ENCODE measurements around the gene CCM2.

The CCM2 gene

DNA sequence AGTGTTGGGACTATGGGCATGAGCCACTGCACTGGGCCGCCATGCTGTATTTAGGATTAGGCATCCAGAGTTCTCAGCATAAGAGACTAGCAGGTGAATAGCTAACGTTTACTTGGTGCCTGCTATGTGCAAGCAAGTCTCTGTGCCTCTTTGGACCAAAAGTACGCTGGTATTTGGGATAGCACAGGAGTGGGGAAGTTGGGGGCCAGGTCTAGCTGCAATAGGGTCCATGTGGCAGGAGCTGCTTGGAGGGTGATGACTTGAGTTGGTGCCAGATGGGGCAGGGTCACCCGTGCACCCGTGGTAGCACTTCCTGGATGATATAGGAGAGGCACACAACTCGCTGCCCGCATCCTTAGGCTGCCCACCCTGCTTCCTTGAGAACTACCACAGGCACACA is 66.4 kb downstream of the CCM2 start:
- Histone ChIP-seq H3K9me3 (ENCODE audit: insufficient read depth, low read depth, low read length) (no peaks in the 10 kb centered on the region), H3K36me3 (ENCODE audit: insufficient read depth, low read depth, low read length) (peaks cover 28% of the 10 kb centered on the region), H3K27me3 (ENCODE audit: insufficient read depth, low read length) (no peaks in the 10 kb centered on the region), H3K27ac (ENCODE audit: low read length) (no peak overlapping the region), H3K4me3 (ENCODE audit: low read length) (no peak overlapping the region), H3K4me1 (ENCODE audit: insufficient read depth, low read length) (no peaks in the 10 kb centered on the region), H3K9ac (ENCODE audit: low read depth, low read length) (no peak overlapping the region)

DNA sequence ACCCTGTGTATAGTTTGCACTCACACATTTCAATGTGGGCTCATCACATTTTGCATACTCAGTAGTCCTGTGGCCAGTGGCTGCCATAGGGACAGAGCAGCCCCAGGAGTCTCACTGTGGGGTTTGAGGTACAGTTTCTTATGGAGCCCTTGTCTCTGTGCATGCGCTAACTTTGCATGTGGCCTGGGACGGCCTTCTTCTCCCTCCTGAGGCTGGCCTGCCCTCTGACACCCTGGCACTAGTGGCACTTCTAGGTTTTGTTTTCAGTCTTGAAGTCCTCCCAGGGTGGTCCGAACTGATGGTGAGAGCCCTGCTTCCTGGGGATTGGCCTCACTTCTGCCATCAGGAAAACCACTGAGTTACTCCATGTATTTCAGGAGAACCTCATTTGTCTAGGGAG is 67.6 kb downstream of the CCM2 start:
- Histone ChIP-seq H3K36me3 (ENCODE audit: insufficient read depth, low read depth, low read length) (peaks cover 31% of the 10 kb centered on the region), H3K4me1 (ENCODE audit: insufficient read depth, low read length) (no peaks in the 10 kb centered on the region), H3K27ac (ENCODE audit: low read length) (no peak overlapping the region)

DNA sequence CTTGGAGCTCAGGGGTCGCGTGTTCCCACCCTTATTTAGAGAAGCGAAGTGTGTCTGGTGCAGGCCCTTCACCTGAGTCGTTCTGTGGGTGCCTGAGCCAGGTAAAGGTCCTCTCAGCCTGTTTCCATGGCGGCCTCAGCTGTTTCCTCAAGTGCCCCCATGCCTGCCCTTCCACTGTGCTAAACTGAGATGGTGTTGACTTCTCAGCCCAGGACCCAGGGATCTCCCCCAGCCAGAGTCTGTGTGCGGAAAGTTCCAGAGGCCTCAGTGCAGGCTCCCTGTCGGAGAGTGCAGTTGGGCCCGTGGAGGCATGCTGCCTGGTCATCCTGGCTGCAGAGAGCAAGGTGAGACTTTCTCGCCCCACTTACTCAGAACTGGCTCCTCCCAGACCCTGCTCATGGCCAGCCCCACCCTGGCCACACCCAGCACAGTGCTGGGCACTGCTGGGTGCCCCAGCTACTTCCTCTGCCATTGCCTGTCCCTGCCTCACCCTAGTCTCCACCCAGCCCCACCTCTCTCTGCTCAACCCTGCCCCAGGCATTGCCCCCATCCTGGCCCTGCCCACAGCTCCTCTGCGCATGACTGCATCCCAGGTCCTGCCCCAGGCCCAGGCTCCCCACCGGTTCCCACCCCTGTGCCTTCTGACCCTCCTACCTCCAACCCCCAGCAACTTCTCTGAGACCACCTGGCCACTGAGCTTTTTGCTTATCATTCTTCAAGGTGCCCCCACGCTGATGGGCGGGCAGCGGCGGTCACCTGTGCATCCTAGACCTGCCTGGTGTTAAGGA is 68.4 kb downstream of the CCM2 start:
- Histone ChIP-seq H3K4me3 (ENCODE audit: low read length) (no peak overlapping the region), H3K27ac (ENCODE audit: low read length) (no peak overlapping the region), H3K27me3 (ENCODE audit: insufficient read depth, low read length) (no peaks in the 10 kb centered on the region), H3K4me1 (ENCODE audit: insufficient read depth, low read length) (no peaks in the 10 kb centered on the region), H3K9ac (ENCODE audit: low read depth, low read length) (no peak overlapping the region), H3K9me3 (ENCODE audit: insufficient read depth, low read depth, low read length) (no peaks in the 10 kb centered on the region), H3K36me3 (ENCODE audit: insufficient read depth, low read depth, low read length) (peaks cover 39% of the 10 kb centered on the region)

More for the DNA sequence above, 67.6 kb downstream of the CCM2 start:
- Histone ChIP-seq H3K27me3 (ENCODE audit: insufficient read depth, low read length) (no peaks in the 10 kb centered on the region), H3K4me3 (ENCODE audit: low read length) (no peak overlapping the region), H3K9me3 (ENCODE audit: insufficient read depth, low read depth, low read length) (no peaks in the 10 kb centered on the region), H3K9ac (ENCODE audit: low read depth, low read length) (no peak overlapping the region)

DNA sequence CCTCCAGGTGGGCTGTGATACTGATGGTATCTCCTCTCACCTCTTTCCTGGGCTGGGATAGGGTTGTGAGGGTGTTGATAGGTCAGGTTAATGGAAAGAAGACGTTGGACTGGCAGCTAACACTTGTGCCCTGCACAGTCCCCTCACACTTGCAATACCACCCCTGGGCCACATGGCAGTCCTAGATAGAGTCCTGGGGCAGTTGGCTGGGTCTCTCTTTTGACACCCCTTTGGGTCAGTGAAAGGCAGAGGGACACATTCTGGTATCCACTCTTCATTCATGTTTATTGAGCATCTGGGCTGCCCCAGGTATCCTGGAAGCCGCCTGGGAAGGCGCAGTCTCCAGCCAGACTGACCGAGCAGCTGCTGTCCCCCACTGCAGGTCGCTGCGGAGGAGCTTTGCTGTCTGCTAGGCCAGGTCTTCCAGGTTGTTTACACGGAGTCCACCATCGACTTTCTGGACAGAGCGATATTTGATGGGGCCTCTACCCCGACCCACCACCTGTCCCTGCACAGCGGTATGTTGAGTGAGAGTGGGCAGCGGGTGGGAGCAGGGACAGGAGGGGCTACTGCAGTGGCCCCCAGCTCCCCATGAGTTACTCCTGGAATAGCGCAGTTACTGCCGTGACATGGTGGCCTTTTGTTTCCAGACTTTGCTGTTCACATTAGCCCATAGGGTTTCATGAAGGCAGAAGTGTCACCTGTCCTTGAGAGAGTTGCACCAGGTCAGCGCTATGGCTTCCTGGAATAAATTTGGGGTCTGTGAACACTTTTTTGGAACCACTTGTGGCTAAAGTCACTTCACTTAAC is 69.6 kb downstream of the CCM2 start:
- no peaks in the 10 kb centered on the region for H3K9me3 ChIP-seq (ENCODE audit: insufficient read depth, low read depth, low read length)

DNA sequence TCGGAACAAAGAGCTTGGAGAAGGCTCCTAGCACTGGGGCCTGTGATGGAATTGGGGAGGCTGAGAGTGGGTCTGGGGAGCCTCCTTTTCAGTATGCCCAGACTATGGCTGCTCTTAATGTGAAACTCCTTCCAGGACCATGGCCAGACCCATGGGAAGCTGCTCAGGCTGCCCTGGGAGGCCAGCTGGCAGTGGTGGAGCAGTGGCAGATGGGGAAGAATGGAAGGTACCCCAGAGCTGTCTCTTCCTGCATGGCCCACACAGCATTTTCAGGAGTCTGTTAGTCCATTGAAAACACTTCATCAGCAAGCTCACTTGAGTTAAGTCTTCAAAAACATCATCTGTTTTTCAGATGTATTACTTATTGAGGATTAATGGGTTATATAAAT is 70.2 kb downstream of the CCM2 start:
- no peak overlapping the region for H3K27ac ChIP-seq (ENCODE audit: low read length)
- H3K36me3 ChIP-seq (ENCODE audit: insufficient read depth, low read depth, low read length), result peaks cover 41% of the 10 kb centered on the region

More for the DNA sequence above, 69.6 kb downstream of the CCM2 start:
- Histone ChIP-seq H3K36me3 (ENCODE audit: insufficient read depth, low read depth, low read length) (peaks cover 40% of the 10 kb centered on the region), H3K27me3 (ENCODE audit: insufficient read depth, low read length) (no peaks in the 10 kb centered on the region), H3K4me3 (ENCODE audit: low read length) (no peak overlapping the region), H3K27ac (ENCODE audit: low read length) (no peak overlapping the region), H3K4me1 (ENCODE audit: insufficient read depth, low read length) (no peaks in the 10 kb centered on the region), H3K9ac (ENCODE audit: low read depth, low read length) (no peak overlapping the region)

DNA sequence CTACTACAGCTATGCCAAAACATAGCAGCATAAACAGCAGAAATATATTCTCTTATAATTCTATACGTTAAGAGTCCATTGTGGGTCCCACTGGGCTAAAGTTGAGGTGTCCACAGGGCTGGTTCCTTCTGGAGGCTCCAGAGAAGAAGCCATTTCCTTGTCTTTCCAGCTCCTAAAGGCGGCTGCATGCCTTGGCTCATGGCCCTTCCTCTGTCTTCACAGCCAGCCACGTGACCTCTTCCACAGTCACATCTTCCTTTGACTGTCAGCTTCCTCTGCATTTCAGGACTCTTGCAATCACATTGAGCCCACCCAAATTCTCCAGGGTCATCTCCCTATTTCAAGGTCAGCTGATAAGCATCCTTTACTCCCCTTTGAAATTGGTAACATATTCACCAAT is 71.5 kb downstream of the CCM2 start:
- no peaks in the 10 kb centered on the region for H3K9me3 ChIP-seq (ENCODE audit: insufficient read depth, low read depth, low read length)
- no peaks in the 10 kb centered on the region for H3K27me3 ChIP-seq (ENCODE audit: insufficient read depth, low read length)
- H3K27ac ChIP-seq (ENCODE audit: low read length), result no peak overlapping the region
- no peak overlapping the region for H3K4me3 ChIP-seq (ENCODE audit: low read length)
- H3K9ac ChIP-seq (ENCODE audit: low read depth, low read length), result no peak overlapping the region
- H3K36me3 ChIP-seq (ENCODE audit: insufficient read depth, low read depth, low read length), result peaks cover 47% of the 10 kb centered on the region
- H3K4me1 ChIP-seq (ENCODE audit: insufficient read depth, low read length), result no peaks in the 10 kb centered on the region

More for the DNA sequence above, 70.2 kb downstream of the CCM2 start:
- Histone ChIP-seq H3K27me3 (ENCODE audit: insufficient read depth, low read length) (no peaks in the 10 kb centered on the region), H3K9ac (ENCODE audit: low read depth, low read length) (no peak overlapping the region), H3K9me3 (ENCODE audit: insufficient read depth, low read depth, low read length) (no peaks in the 10 kb centered on the region), H3K4me3 (ENCODE audit: low read length) (no peak overlapping the region), H3K4me1 (ENCODE audit: insufficient read depth, low read length) (no peaks in the 10 kb centered on the region)

DNA sequence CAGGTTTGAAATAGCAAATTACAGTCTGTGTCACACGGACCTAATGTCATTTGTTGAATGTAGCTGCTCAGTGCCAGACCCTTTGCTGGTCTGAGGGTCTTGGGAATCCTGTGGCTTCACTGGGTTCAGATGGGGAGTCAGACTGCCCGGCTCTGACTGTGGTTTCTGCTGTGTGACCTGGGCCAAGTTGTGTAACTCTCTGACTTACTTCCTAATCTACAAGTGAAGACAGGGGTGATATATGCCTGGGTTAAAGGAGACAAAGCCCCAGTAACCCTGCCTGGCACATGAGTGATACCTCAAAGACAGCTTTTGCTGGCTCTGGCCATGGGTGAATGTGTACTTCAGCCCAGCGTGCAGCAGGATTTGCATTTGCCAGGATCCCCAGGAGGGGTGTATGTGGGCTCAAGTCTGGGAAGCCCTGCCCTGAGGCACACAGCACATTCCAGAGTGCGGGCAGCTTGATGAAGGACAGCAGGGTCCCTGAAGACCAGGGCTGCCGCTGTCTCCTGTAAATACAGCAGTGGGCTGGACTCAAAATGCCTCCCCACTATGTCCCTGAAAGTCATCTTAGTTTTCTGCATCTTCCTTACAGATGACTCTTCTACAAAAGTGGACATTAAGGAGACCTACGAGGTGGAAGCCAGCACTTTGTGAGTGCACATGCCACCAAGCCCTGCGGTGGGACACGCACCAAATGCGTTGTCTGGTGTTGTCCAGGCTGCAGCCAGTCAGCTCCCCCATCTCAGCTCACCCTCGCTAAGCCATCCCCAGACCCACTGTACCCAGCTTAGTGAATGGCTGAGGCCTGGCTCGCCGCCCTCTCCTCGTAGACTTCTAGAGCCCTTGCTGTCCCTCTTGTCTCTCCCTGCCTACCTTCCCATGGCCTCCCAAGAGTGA is 72.4 kb downstream of the CCM2 start:
- Histone ChIP-seq H3K27ac (ENCODE audit: low read length) (no peak overlapping the region), H3K4me1 (ENCODE audit: insufficient read depth, low read length) (no peaks in the 10 kb centered on the region), H3K4me3 (ENCODE audit: low read length) (no peak overlapping the region; the same call in 1 of the 2 replicates), H3K27me3 (ENCODE audit: insufficient read depth, low read length) (no peaks in the 10 kb centered on the region), H3K36me3 (ENCODE audit: insufficient read depth, low read depth, low read length) (peaks cover 50% of the 10 kb centered on the region), H3K9ac (ENCODE audit: low read depth, low read length) (no peak overlapping the region), H3K9me3 (ENCODE audit: insufficient read depth, low read depth, low read length) (no peaks in the 10 kb centered on the region)

DNA sequence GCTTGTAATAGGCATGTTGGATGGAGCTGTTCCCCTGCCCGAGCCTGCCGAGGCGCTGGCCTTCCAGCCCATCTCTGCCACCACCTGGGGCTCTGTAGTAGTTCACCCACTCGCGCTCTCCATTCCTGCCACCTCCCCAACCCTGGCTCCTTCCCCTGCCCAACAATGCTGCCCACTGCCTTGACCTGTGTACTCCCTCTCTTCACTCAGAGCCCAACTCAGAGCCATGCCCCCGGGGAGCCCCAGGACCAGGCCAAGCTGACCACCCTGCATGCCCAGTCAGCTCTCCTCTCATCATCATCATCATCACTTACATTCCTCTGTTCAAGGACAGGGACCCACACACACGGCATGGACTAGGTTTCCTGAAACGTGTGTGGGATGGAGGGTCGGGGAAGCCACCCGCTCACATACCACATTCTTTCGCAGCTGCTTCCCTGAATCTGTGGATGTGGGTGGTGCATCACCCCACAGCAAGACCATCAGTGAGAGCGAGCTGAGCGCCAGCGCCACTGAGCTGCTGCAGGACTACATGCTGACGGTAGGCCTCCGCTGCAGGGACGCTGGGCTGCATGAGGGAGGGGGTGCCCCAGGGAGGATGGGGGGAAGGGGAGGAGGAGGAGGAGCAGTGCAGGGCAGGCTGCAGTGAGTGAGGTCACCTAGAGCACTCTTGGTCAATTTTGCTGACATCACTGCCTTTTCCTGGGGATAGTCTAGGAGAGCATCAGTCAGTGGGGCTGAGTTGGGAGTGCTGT is 73.2 kb downstream of the CCM2 start:
- no peaks in the 10 kb centered on the region for H3K4me1 ChIP-seq (ENCODE audit: insufficient read depth, low read length)
- H3K4me3 ChIP-seq (ENCODE audit: low read length), result no peak overlapping the region
- no peak overlapping the region for H3K9ac ChIP-seq (ENCODE audit: low read depth, low read length)
- H3K9me3 ChIP-seq (ENCODE audit: insufficient read depth, low read depth, low read length), result no peaks in the 10 kb centered on the region
- no peak overlapping the region for H3K27ac ChIP-seq (ENCODE audit: low read length)
- no peaks in the 10 kb centered on the region for H3K27me3 ChIP-seq (ENCODE audit: insufficient read depth, low read length)
- peaks cover 50% of the 10 kb centered on the region; the same call in 1 of the 2 replicates for H3K36me3 ChIP-seq (ENCODE audit: insufficient read depth, low read depth, low read length)

DNA sequence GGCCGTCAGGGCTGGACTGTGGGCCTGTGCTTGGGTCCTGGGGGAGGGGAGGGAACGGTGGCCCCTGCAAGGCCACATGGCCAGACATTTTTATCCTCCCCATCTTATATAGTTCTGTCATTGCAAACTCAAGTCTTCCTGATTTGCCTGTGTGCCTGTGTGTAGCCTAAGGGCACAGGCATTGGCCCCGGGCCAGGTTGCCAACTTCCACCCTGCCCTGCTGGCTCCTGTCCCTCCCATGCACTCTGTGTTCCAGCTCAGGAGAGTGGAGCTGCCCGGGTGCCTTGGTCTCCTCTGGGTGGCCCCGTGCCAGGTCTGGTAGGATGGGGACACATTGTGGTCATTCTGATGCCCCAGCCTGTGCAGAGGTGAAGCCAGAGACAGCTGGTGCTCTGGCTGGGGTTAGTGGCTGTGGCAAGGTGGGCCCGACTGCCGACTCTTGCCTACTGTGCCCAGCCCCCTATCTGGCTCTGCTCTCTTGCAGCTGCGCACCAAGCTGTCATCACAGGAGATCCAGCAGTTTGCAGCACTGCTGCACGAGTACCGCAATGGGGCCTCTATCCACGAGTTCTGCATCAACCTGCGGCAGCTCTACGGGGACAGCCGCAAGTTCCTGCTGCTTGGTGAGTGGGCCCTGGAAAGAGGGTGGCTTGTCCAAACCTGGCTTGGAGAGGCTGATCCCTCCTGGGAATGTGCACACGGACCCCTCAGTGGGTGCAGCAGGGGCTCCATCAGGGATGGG is 74.0 kb downstream of the CCM2 start:
- no peaks in the 10 kb centered on the region for H3K27me3 ChIP-seq (ENCODE audit: insufficient read depth, low read length)
- peaks cover 50% of the 10 kb centered on the region; the same call in 1 of the 2 replicates for H3K36me3 ChIP-seq (ENCODE audit: insufficient read depth, low read depth, low read length)
- no peaks in the 10 kb centered on the region for H3K4me1 ChIP-seq (ENCODE audit: insufficient read depth, low read length)
- no peak overlapping the region for H3K27ac ChIP-seq (ENCODE audit: low read length)
- no peak overlapping the region for H3K4me3 ChIP-seq (ENCODE audit: low read length)
- no peaks in the 10 kb centered on the region for H3K9me3 ChIP-seq (ENCODE audit: insufficient read depth, low read depth, low read length)
- no peak overlapping the region for H3K9ac ChIP-seq (ENCODE audit: low read depth, low read length)

DNA sequence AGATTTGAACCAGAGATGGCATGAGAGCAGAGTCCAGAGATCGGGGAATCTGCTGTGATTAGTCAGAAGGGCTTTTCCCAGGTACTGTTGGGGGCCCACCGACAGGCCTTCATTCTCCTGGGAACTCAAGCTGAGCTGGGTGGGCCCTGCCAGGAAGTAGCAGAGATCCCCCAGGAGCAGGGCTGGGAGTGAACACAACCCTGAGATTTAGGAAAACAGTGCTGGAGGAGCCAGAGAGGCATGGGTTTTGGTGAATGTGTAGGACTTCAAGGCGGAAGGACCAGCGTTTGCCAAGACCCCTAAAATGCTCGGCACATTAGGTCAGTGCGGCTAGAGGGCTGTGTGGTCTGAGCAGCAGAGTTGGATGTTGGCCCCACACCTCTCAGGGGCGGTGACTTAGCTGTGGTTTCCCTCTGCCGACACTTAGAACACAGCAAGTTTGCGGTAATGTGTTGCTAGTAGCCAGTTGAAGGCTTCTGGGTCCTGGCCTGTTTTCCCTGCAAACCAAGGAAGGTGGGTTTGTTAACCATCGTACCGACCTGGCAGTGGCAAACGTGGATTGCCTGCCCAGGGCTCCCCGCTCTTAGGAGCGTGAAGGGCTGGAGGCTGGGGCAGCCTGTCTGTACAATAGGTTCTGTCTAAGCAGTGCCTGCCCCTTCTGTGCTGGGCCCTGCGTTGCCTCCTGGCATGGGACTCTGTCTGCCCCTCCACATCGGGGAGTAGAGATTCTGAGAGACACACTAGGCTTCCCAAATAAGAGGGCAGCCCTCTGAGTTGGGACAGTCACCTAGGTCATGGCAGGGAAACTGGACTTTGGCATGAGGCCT is 74.7 kb downstream of the CCM2 start:
- no peak overlapping the region for H3K9ac ChIP-seq (ENCODE audit: low read depth, low read length)
- peaks cover 50% of the 10 kb centered on the region; the same call in 1 of the 2 replicates for H3K36me3 ChIP-seq (ENCODE audit: insufficient read depth, low read depth, low read length)
- H3K27ac ChIP-seq (ENCODE audit: low read length), result no peak overlapping the region
- no peaks in the 10 kb centered on the region for H3K4me1 ChIP-seq (ENCODE audit: insufficient read depth, low read length)
- H3K9me3 ChIP-seq (ENCODE audit: insufficient read depth, low read depth, low read length), result no peaks in the 10 kb centered on the region
- H3K27me3 ChIP-seq (ENCODE audit: insufficient read depth, low read length), result no peaks in the 10 kb centered on the region
- no peak overlapping the region for H3K4me3 ChIP-seq (ENCODE audit: low read length)

All from iPS-20b (cell line).